Parathyroid adenoma (tissue), 2 donors: ENCODE measurements around the gene KIF26B.

Experiments used
- H2AFZ ChIP-seq: fragments of 300-600 bp; sonication (generic); one replicate; pipeline ENCODE4 v1.7.0; 2017; ENCODE audit warnings: antibody characterized with exemption, mild to moderate bottlenecking
- H3K27ac ChIP-seq: fragments of 300-600 bp; sonication (generic); one replicate; pipeline ENCODE4 v1.7.0; 2017
- H3K27me3 ChIP-seq: fragments of 300-600 bp; sonication (generic); one replicate; pipeline ENCODE4 v1.7.0; 2017; ENCODE audit warnings: low read length; ENCODE audit not compliant: control insufficient read depth, insufficient read depth
- H3K36me3 ChIP-seq: fragments of 300-600 bp; sonication (generic); one replicate; pipeline ENCODE4 v1.7.0; 2017; ENCODE audit warnings: low read length; ENCODE audit not compliant: control insufficient read depth, insufficient read depth
- H3K4me1 ChIP-seq: fragments of 300-600 bp; sonication (generic); one replicate; pipeline ENCODE4 v1.7.0; 2017; ENCODE audit warnings: control low read depth
- H3K4me2 ChIP-seq: fragments of 300-600 bp; sonication (generic); one replicate; pipeline ENCODE4 v1.7.0; 2017; ENCODE audit warnings: low read length
- H3K4me3 ChIP-seq: fragments of 300-600 bp; sonication (generic); one replicate; pipeline ENCODE4 v1.7.0; 2017; ENCODE audit warnings: low read depth, low read length
- H3K79me2 ChIP-seq: fragments of 300-600 bp; sonication (generic); one replicate; pipeline ENCODE4 v1.7.0; 2017; ENCODE audit warnings: control low read depth
- H3K9ac ChIP-seq: fragments of 300-600 bp; sonication (generic); one replicate; pipeline ENCODE4 v1.7.0; 2017; ENCODE audit warnings: mild to moderate bottlenecking
- H3K9me3 ChIP-seq: fragments of 300-600 bp; sonication (generic); one replicate; pipeline ENCODE4 v1.7.0; 2017; ENCODE audit warnings: low read length; ENCODE audit not compliant: control insufficient read depth
- CTCF ChIP-seq: fragments of 300-600 bp; sonication (generic); IDR thresholded peaks from one replicate; pipeline ENCODE4 v1.7.0; 2017; ENCODE audit warnings: antibody characterized with exemption, mild to moderate bottlenecking
- donor health status: primary hyperparathyroidism.

Gene KIF26B

GRCh38 chr1:245382981-245383380 is 228.2 kb downstream of the KIF26B start:
- H3K4me2 ChIP-seq, result no peak overlapping the region
- no peak overlapping the region for H3K9ac ChIP-seq
- H3K27me3 ChIP-seq, result no peaks in the 10 kb centered on the region
- no peak for TF ChIP-seq CTCF
- H3K9me3 ChIP-seq, result no peaks in the 10 kb centered on the region
- H3K4me1 ChIP-seq, result no peaks in the 10 kb centered on the region
- no peaks in the 10 kb centered on the region for H3K36me3 ChIP-seq
- H3K79me2 ChIP-seq, result no peaks in the 10 kb centered on the region
- H2AFZ ChIP-seq, result no peak overlapping the region
- no peak overlapping the region for H3K4me3 ChIP-seq
- no peak overlapping the region for H3K27ac ChIP-seq

GRCh38 chr1:245383396-245384330 is 228.9 kb downstream of the KIF26B start:
- Histone ChIP-seq H3K4me3 (no peak overlapping the region), H2AFZ (no peak overlapping the region), H3K4me2 (no peak overlapping the region), H3K79me2 (no peaks in the 10 kb centered on the region), H3K4me1 (no peaks in the 10 kb centered on the region), H3K9ac (no peak overlapping the region), H3K27ac (no peak overlapping the region), H3K27me3 (no peaks in the 10 kb centered on the region), H3K9me3 (no peaks in the 10 kb centered on the region), H3K36me3 (no peaks in the 10 kb centered on the region)
- TF ChIP-seq CTCF, result no peak

- H3K9me3 ChIP-seq, result no peaks in the 10 kb centered on the region
- H2AFZ ChIP-seq, result no peak overlapping the region
- H3K36me3 ChIP-seq, result no peaks in the 10 kb centered on the region
- no peak for TF ChIP-seq CTCF
- H3K4me2 ChIP-seq, result no peak overlapping the region
- H3K27ac ChIP-seq, result no peak overlapping the region
- H3K79me2 ChIP-seq, result no peaks in the 10 kb centered on the region
- no peak overlapping the region for H3K9ac ChIP-seq
- no peak overlapping the region for H3K4me3 ChIP-seq
- no peaks in the 10 kb centered on the region for H3K4me1 ChIP-seq
- no peaks in the 10 kb centered on the region for H3K27me3 ChIP-seq
Observed at GRCh38 chr1:245386297-245386971, 231.6 kb downstream of the KIF26B start.

GRCh38 chr1:245388687-245389086 is 233.9 kb downstream of the KIF26B start:
- H3K36me3 ChIP-seq, result no peaks in the 10 kb centered on the region
- no peaks in the 10 kb centered on the region for H3K9me3 ChIP-seq
- no peak overlapping the region for H2AFZ ChIP-seq
- H3K4me1 ChIP-seq, result no peaks in the 10 kb centered on the region
- H3K79me2 ChIP-seq, result no peaks in the 10 kb centered on the region
- H3K9ac ChIP-seq, result no peak overlapping the region
- H3K27ac ChIP-seq, result no peak overlapping the region
- H3K4me3 ChIP-seq, result no peak overlapping the region
- TF ChIP-seq CTCF, result no peak
- no peak overlapping the region for H3K4me2 ChIP-seq
- H3K27me3 ChIP-seq, result no peaks in the 10 kb centered on the region
